Loucy (cell line): ENCODE data around the gene KRT2.

Source experiments
- H2AFZ ChIP-seq: fragments of 200-600 bp; sonication (generic); 2 replicates; pipeline ENCODE4 v1.6.0; 2016; ENCODE audit warnings: antibody characterized with exemption, mild to moderate bottlenecking, low read length, moderate library complexity
- H3F3A ChIP-seq: fragments of 200-600 bp; 2 replicates; pipeline ENCODE4 v1.6.0; 2016; ENCODE audit warnings: antibody characterized with exemption, low read depth, mild to moderate bottlenecking
- H3K27me3 ChIP-seq: fragments of 200-600 bp; sonication (generic); 2 replicates; pipeline ENCODE4 v1.6.1; 2014; ENCODE audit warnings: low read length, mild to moderate bottlenecking; ENCODE audit not compliant: insufficient read depth, poor library complexity, severe bottlenecking
- H3K36me3 ChIP-seq: fragments of 200-600 bp; sonication (generic); 2 replicates; pipeline ENCODE4 v1.6.1; 2016; ENCODE audit warnings: low read length; ENCODE audit not compliant: insufficient read depth
- H3K4me1 ChIP-seq: fragments of 200-600 bp; sonication (generic); 2 replicates; pipeline ENCODE4 v1.5.1; 2014; ENCODE audit warnings: low read length, mild to moderate bottlenecking; ENCODE audit not compliant: insufficient read depth, poor library complexity, severe bottlenecking
- H3K4me2 ChIP-seq: fragments of 200-600 bp; sonication (generic); 2 replicates; pipeline ENCODE4 v1.6.0; 2014; ENCODE audit warnings: antibody characterized with exemption, low read length, low read depth, mild to moderate bottlenecking; ENCODE audit not compliant: poor library complexity, severe bottlenecking
- H3K4me3 ChIP-seq: fragments of 200-600 bp; sonication (generic); 2 replicates; pipeline ENCODE4 v1.5.1; 2014; ENCODE audit warnings: low read length, mild to moderate bottlenecking, mixed read lengths; ENCODE audit not compliant: poor library complexity, severe bottlenecking
- H3K79me2 ChIP-seq: fragments of 200-600 bp; sonication (generic); 2 replicates; pipeline ENCODE4 v1.6.1; 2014; ENCODE audit warnings: low read length; ENCODE audit not compliant: insufficient read depth
- H3K9ac ChIP-seq: fragments of 200-600 bp; sonication (generic); 2 replicates; pipeline ENCODE4 v1.6.0; 2014; ENCODE audit warnings: mild to moderate bottlenecking, low read depth, low read length, moderate library complexity; ENCODE audit not compliant: poor library complexity, severe bottlenecking
- H3K9me2 ChIP-seq: fragments of 200-600 bp; sonication (generic); replicated peaks from 2 replicates; pipeline ENCODE4 v1.6.1; 2016; ENCODE audit warnings: low read depth, low read length, mixed read lengths
- H3K9me3 ChIP-seq: fragments of 200-600 bp; sonication (generic); 2 replicates; pipeline ENCODE4 v1.6.1; 2014; ENCODE audit warnings: mild to moderate bottlenecking, antibody characterized with exemption, low read length, low read depth; ENCODE audit not compliant: insufficient read depth
- H4K20me1 ChIP-seq: fragments of 200-600 bp; sonication (generic); 2 replicates; pipeline ENCODE4 v1.6.0; 2014; ENCODE audit warnings: antibody characterized with exemption, low read length, mild to moderate bottlenecking; ENCODE audit not compliant: insufficient read depth, poor library complexity, severe bottlenecking
- EZH2phosphoT487 ChIP-seq: fragments of 200-600 bp; IDR thresholded peaks from 2 replicates; pipeline ENCODE4 v1.6.1; 2018; ENCODE audit warnings: antibody characterized with exemption, mild to moderate bottlenecking, moderate library complexity, borderline replicate concordance
- TF ChIP-seq, protein P1 (sequence below): fragments of 200-600 bp; sonication (generic); conservative IDR thresholded peaks from 2 replicates; pipeline ENCODE4 v1.5.1; 2014; ENCODE audit warnings: mild to moderate bottlenecking, antibody characterized with exemption, low read length

KRT2 gene

DNA sequence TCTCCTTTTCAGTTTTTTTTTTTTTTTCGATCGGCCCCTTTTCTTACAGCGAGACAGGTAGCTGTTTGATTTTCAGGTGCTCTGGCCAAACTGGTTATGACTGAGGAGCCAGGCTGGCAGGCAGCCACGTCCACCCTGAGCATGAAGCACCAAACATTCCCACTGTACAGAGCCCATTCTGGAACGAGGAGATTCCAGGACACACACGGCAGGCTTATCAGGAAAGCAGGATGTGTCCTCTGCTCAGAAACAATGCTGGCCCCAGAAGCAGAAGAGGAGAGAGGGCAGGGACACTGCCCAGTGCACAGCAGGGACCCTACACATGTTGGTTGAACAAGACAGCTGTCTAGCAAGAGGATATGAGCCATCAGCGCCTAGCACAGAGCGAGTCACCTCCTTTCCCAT is 3.7 kb upstream of the KRT2 start:
- Histone ChIP-seq H3K4me1 (peaks cover 32% of the 10 kb centered on the region), H3K9me3 (no peaks in the 10 kb centered on the region), H3F3A (no peaks in the 10 kb centered on the region), H3K4me2 (no peak overlapping the region), H3K27me3 (no peaks in the 10 kb centered on the region), H3K9me2 (no peaks in the 10 kb centered on the region), H2AFZ (no peak overlapping the region), H3K9ac (no peak overlapping the region), H3K79me2 (no peaks in the 10 kb centered on the region), H3K36me3 (no peaks in the 10 kb centered on the region), H3K4me3 (no peak overlapping the region), H4K20me1 (no peaks in the 10 kb centered on the region)
- TF ChIP-seq, protein P1, sequence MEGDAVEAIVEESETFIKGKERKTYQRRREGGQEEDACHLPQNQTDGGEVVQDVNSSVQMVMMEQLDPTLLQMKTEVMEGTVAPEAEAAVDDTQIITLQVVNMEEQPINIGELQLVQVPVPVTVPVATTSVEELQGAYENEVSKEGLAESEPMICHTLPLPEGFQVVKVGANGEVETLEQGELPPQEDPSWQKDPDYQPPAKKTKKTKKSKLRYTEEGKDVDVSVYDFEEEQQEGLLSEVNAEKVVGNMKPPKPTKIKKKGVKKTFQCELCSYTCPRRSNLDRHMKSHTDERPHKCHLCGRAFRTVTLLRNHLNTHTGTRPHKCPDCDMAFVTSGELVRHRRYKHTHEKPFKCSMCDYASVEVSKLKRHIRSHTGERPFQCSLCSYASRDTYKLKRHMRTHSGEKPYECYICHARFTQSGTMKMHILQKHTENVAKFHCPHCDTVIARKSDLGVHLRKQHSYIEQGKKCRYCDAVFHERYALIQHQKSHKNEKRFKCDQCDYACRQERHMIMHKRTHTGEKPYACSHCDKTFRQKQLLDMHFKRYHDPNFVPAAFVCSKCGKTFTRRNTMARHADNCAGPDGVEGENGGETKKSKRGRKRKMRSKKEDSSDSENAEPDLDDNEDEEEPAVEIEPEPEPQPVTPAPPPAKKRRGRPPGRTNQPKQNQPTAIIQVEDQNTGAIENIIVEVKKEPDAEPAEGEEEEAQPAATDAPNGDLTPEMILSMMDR, result no peak
- TF ChIP-seq EZH2phosphoT487, result no peak

DNA sequence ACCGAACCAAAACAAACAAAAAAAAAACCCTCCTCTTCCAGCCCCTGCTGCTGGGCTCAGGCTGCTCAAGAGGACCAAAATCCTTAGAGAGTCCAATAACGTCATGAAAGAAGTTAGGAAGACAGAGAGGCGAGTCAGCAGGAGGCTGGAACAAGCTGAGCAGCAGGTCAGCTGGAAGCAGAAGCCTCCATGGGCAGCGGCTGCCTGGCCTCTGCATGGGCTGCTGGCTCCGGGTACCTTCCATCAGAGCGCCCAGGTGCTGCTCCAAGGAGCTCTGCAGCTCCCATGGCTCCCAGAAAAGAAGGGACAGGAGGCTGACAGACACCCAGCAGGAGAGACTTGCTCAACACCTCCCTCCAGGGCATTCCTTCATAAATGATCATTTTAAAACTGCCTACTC is 3.2 kb upstream of the KRT2 start:
- TF ChIP-seq, protein P1, result no peak
- no peak for TF ChIP-seq EZH2phosphoT487

DNA sequence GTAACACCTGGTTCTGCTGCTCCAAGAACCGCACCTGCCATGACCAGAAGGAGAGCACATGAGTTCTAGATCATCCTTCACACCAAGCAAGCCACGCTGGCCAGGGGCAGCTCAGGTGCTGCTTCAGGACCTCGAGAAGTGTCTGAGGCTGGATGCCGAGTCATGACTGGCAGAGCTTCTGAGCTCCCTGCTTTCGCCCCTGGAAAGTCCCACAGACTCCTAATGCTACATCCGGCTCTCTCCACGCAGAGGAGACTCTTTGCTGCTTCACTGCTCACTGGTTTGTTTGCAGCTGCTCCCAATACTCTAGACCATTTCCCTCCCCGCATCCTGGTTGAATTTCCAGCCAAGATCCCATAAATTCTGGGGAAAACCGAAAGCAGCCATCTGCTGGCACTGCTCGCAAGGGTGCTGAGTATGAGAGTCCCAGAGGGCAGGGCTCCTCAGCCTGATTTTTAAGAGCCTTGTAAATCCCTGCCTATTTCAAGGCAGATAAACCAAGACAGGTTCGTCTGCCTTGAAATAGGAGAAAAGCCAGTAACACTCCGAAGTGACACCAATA is 1.4 kb downstream of the KRT2 start:
- Histone ChIP-seq H3K9ac (no peak overlapping the region), H3K4me1 (peaks cover 45% of the 10 kb centered on the region), H3K79me2 (no peaks in the 10 kb centered on the region), H3K4me2 (no peak overlapping the region), H2AFZ (no peak overlapping the region), H3K27me3 (no peaks in the 10 kb centered on the region), H3F3A (no peaks in the 10 kb centered on the region), H3K4me3 (no peak overlapping the region), H3K9me3 (no peaks in the 10 kb centered on the region), H3K36me3 (no peaks in the 10 kb centered on the region), H4K20me1 (no peaks in the 10 kb centered on the region), H3K9me2 (no peaks in the 10 kb centered on the region)
- TF ChIP-seq EZH2phosphoT487, result no peak
- TF ChIP-seq, protein P1, result no peak

More for the DNA sequence above, 3.2 kb upstream of the KRT2 start:
- Histone ChIP-seq H3K4me1 (peaks cover 28% of the 10 kb centered on the region), H3K27me3 (no peaks in the 10 kb centered on the region), H3K9me3 (no peaks in the 10 kb centered on the region), H4K20me1 (no peaks in the 10 kb centered on the region), H2AFZ (no peak overlapping the region), H3K9me2 (no peaks in the 10 kb centered on the region), H3K4me3 (no peak overlapping the region), H3K9ac (no peak overlapping the region), H3K36me3 (no peaks in the 10 kb centered on the region), H3F3A (no peaks in the 10 kb centered on the region), H3K79me2 (no peaks in the 10 kb centered on the region), H3K4me2 (no peak overlapping the region)
